SU-DHL-6 (cell line): Measurements from ENCODE around the gene CMSS1.

Experiments
- H2AFZ ChIP-seq: fragments of 200-600 bp; sonication (generic); 2 replicates; pipeline ENCODE4 v1.6.1; 2014; ENCODE audit warnings: low read depth, mild to moderate bottlenecking, moderate library complexity, mixed read lengths, antibody characterized with exemption, low read length; ENCODE audit not compliant: severe bottlenecking
- H3F3A ChIP-seq: fragments of 200-600 bp; shearing (Covaris generic); 2 replicates; pipeline ENCODE4 v1.6.0; 2016; ENCODE audit warnings: antibody characterized with exemption, mild to moderate bottlenecking; ENCODE audit not compliant: insufficient read depth
- H3K27ac ChIP-seq: fragments of 200-600 bp; sonication (generic); 2 replicates; pipeline ENCODE4 v1.5.1; 2016; ENCODE audit warnings: low read depth, mild to moderate bottlenecking, low read length, moderate library complexity, mixed read lengths
- H3K27me3 ChIP-seq: fragments of 200-600 bp; sonication (generic), shearing (Covaris generic); 2 replicates; pipeline ENCODE4 v1.6.0; 2014; ENCODE audit warnings: mild to moderate bottlenecking, low read length
- H3K36me3 ChIP-seq: fragments of 200-600 bp; sonication (generic); 2 replicates; pipeline ENCODE4 v1.6.1; 2014; ENCODE audit warnings: mild to moderate bottlenecking, low read length, mixed read lengths
- H3K4me2 ChIP-seq: fragments of 300-600, 200-600 bp; shearing (Covaris generic), sonication (generic); 2 replicates; pipeline ENCODE4 v1.6.0; 2014; ENCODE audit warnings: low read length, low read depth, mild to moderate bottlenecking; ENCODE audit not compliant: poor library complexity, severe bottlenecking
- H3K4me3 ChIP-seq: fragments of 200-600 bp; sonication (generic); 2 replicates; pipeline ENCODE4 v1.5.1; 2014; ENCODE audit warnings: antibody characterized with exemption, low read length, mild to moderate bottlenecking, mixed read lengths; ENCODE audit not compliant: insufficient read depth, poor library complexity, severe bottlenecking
- H3K79me2 ChIP-seq: fragments of 200-600 bp; sonication (generic); 2 replicates; pipeline ENCODE4 v1.6.1; 2014; ENCODE audit warnings: mild to moderate bottlenecking, low read length, moderate library complexity; ENCODE audit not compliant: insufficient read depth
- H3K9ac ChIP-seq: fragments of 200-600 bp; sonication (generic); 2 replicates; pipeline ENCODE4 v1.7.0; 2014; ENCODE audit warnings: mild to moderate bottlenecking, low read length
- H3K9me2 ChIP-seq: fragments of 200-600 bp; sonication (generic); replicated peaks from 2 replicates; pipeline ENCODE4 v1.6.1; 2014; ENCODE audit warnings: low read length; ENCODE audit not compliant: insufficient read depth
- H3K9me3 ChIP-seq: fragments of 200-600 bp; sonication (generic); 2 replicates; pipeline ENCODE4 v1.6.1; 2014; ENCODE audit warnings: low read length, mixed read lengths; ENCODE audit not compliant: insufficient read depth
- H4K20me1 ChIP-seq: fragments of 200-600 bp; sonication (generic); 2 replicates; pipeline ENCODE4 v1.6.1; 2014; ENCODE audit warnings: low read depth, mild to moderate bottlenecking, antibody characterized with exemption, low read length, moderate library complexity, mixed read lengths
- EZH2phosphoT487 ChIP-seq: fragments of 200-600 bp; sonication (generic), shearing (Covaris generic); conservative IDR thresholded peaks from 2 replicates; pipeline ENCODE4 v1.6.1; 2018; ENCODE audit warnings: mild to moderate bottlenecking, antibody characterized with exemption, low read length, moderate library complexity, mixed read lengths
- TF ChIP-seq, protein P1 (sequence below): fragments of 200-600 bp; sonication (generic); IDR thresholded peaks from one replicate; pipeline ENCODE4 v1.5.1; 2017; ENCODE audit warnings: antibody characterized with exemption, mild to moderate bottlenecking, low read length, moderate library complexity; ENCODE audit not compliant: insufficient read depth, poor library complexity, severe bottlenecking

CMSS1 gene

DNA sequence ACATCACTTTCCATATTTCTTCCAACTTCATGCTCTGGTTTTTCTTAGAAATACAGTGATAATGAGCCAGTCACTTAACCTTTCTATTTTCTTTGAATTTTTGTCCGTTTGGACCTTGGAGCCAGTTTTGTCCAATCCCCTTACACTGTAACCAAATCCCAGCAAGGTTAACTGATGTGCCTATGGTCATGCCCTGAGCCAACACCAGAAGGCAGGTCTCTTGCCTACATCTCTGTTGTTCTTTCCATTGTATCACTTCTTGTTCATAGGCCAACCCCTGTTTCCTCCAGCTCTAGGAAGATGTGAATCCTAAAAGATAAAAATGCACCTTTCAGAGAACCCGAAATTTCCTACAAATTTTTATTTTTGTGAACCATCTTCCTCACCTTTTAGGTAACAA lies 122.7 kb downstream of the CMSS1 start:
- Histone ChIP-seq H3K4me2 (no peak overlapping the region), H3K9me2 (no peaks in the 10 kb centered on the region), H3K9me3 (no peaks in the 10 kb centered on the region), H3K9ac (no peak overlapping the region), H3K79me2 (no peaks in the 10 kb centered on the region), H3K36me3 (no peaks in the 10 kb centered on the region), H3K4me3 (no peak overlapping the region), H3K27ac (no peak overlapping the region), H4K20me1 (no peaks in the 10 kb centered on the region), H3F3A (no peaks in the 10 kb centered on the region), H2AFZ (no peak overlapping the region), H3K27me3 (no peaks in the 10 kb centered on the region)
- no peak for TF ChIP-seq EZH2phosphoT487
- TF ChIP-seq, protein P1, sequence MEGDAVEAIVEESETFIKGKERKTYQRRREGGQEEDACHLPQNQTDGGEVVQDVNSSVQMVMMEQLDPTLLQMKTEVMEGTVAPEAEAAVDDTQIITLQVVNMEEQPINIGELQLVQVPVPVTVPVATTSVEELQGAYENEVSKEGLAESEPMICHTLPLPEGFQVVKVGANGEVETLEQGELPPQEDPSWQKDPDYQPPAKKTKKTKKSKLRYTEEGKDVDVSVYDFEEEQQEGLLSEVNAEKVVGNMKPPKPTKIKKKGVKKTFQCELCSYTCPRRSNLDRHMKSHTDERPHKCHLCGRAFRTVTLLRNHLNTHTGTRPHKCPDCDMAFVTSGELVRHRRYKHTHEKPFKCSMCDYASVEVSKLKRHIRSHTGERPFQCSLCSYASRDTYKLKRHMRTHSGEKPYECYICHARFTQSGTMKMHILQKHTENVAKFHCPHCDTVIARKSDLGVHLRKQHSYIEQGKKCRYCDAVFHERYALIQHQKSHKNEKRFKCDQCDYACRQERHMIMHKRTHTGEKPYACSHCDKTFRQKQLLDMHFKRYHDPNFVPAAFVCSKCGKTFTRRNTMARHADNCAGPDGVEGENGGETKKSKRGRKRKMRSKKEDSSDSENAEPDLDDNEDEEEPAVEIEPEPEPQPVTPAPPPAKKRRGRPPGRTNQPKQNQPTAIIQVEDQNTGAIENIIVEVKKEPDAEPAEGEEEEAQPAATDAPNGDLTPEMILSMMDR, result no peak

DNA sequence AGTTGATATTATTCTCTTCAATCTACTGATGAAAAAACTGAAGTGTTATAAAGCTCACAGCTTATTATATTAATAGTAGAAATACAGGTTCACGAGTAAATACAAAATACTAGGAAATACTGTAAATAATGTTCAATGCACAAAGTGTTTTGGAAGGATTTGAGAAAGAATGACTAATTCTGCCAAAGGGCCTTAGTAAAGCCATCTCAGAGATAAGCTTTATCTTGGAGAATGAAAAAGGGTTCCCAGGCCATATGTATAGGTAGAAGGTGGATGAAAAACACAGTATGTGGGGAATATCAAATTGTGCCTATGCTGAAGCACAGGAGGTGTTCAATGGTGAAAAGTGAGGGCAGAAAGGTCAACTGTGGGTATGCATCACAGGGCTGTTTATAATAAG lies 123.5 kb downstream of the CMSS1 start:
- no peak overlapping the region for H3K27ac ChIP-seq
- H3K9me2 ChIP-seq, result no peaks in the 10 kb centered on the region
- H4K20me1 ChIP-seq, result no peaks in the 10 kb centered on the region
- no peak overlapping the region for H3K4me3 ChIP-seq
- H3F3A ChIP-seq, result no peaks in the 10 kb centered on the region
- H3K36me3 ChIP-seq, result no peaks in the 10 kb centered on the region
- no peak overlapping the region for H3K4me2 ChIP-seq
- no peaks in the 10 kb centered on the region for H3K79me2 ChIP-seq
- no peak overlapping the region for H2AFZ ChIP-seq
- no peaks in the 10 kb centered on the region for H3K9me3 ChIP-seq
- no peaks in the 10 kb centered on the region for H3K27me3 ChIP-seq
- TF ChIP-seq, protein P1, result no peak
- TF ChIP-seq EZH2phosphoT487, result no peak
- H3K9ac ChIP-seq, result no peak overlapping the region

DNA sequence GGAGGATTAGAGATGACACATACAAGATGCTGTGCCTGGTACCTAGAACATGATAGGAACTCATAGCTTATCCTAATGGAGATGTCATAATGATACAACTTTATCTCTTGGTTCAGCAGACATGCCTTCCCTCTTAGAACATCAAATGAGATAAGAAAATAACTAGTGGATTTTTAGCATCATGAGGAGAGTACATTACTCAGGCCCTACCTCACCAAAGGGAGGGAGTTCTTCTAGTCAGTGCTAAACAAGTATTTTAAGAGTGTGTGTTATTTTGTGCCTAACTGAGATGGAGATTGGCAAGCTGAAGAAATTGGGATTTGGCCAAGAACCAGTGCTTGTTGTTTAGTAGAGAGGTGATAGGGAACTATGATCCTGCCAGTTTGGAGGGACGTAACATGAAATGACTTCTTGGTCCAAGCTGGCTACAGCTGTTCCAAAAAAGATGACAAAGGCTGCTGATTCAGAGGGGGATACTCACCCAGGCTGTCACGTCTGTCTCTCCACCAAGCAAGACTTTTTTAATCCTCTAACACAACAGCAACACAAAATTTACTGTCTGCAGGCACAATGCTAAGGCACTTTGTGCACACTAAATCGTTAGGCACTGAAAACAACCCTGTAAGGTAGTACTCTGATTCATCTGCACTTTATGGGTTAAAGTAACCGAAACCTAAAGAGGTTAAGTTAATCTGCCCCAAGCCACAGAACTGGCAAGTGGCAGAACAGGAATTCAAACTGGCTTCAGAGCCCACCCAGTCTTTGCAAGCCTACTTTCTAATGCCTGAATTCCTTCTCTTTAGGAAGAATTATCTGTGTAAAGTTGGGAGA lies 126.5 kb downstream of the CMSS1 start:
- no peak overlapping the region for H3K4me3 ChIP-seq
- no peaks in the 10 kb centered on the region; the same call in 1 of the 2 replicates for H4K20me1 ChIP-seq
- no peak overlapping the region for H3K9ac ChIP-seq
- no peaks in the 10 kb centered on the region for H3K79me2 ChIP-seq
- no peak overlapping the region for H3K4me2 ChIP-seq
- no peaks in the 10 kb centered on the region for H3K27me3 ChIP-seq
- H3F3A ChIP-seq, result no peaks in the 10 kb centered on the region
- no peak for TF ChIP-seq EZH2phosphoT487
- TF ChIP-seq, protein P1, result no peak
- no peaks in the 10 kb centered on the region for H3K9me3 ChIP-seq
- no peaks in the 10 kb centered on the region for H3K9me2 ChIP-seq
- no peak overlapping the region for H3K27ac ChIP-seq
- no peaks in the 10 kb centered on the region for H3K36me3 ChIP-seq
- H2AFZ ChIP-seq, result no peak overlapping the region
